Measurements from ENCODE around the gene PTPN22.
A peak's percentile ranks its signal among the peaks of the same experiment; 100 is the strongest.
"Not testable (repeated sequence)": the region's sequence is repeated elsewhere in the genome, so short reads cannot be mapped to it uniquely, and the experiment has no call there.

PTPN22 gene

GRCh38 chr1:113854234-113854633 lies 17.3 kb downstream of the PTPN22 start:
- no peak for DNase-seq (ENCODE audit: low read depth)
- TF ChIP-seq, protein P1, sequence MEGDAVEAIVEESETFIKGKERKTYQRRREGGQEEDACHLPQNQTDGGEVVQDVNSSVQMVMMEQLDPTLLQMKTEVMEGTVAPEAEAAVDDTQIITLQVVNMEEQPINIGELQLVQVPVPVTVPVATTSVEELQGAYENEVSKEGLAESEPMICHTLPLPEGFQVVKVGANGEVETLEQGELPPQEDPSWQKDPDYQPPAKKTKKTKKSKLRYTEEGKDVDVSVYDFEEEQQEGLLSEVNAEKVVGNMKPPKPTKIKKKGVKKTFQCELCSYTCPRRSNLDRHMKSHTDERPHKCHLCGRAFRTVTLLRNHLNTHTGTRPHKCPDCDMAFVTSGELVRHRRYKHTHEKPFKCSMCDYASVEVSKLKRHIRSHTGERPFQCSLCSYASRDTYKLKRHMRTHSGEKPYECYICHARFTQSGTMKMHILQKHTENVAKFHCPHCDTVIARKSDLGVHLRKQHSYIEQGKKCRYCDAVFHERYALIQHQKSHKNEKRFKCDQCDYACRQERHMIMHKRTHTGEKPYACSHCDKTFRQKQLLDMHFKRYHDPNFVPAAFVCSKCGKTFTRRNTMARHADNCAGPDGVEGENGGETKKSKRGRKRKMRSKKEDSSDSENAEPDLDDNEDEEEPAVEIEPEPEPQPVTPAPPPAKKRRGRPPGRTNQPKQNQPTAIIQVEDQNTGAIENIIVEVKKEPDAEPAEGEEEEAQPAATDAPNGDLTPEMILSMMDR (conservative IDR thresholded peaks at IDR 0.05; ENCODE audit: low read depth, low read length): no peak
- no peak overlapping the region for H3K4me3 ChIP-seq (ENCODE audit: low read depth, low read length)

DNA sequence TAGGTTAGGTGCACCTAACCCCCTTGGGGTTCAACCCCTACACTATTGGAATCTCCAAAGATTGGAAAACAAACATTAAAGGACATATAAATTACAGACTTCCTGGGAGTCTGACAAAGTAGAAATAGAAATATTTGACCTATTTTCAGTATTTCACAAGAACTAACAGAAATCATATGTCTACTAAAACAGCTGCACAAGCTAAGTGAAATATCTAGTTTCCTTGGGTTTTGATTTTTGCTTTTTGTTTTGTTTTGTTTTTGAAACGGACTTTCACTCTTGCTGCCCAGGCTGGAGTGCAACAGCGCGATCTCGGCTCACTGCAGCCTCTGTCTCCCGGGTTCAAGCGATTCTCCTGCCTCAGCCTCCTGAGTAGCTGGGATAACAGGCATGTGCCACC lies 18.8 kb downstream of the PTPN22 start:
- peak; percentile 15 for DNase-seq (ENCODE audit: low read depth)
- H3K4me3 ChIP-seq (ENCODE audit: low read depth, low read length): not testable (repeated sequence)

DNA sequence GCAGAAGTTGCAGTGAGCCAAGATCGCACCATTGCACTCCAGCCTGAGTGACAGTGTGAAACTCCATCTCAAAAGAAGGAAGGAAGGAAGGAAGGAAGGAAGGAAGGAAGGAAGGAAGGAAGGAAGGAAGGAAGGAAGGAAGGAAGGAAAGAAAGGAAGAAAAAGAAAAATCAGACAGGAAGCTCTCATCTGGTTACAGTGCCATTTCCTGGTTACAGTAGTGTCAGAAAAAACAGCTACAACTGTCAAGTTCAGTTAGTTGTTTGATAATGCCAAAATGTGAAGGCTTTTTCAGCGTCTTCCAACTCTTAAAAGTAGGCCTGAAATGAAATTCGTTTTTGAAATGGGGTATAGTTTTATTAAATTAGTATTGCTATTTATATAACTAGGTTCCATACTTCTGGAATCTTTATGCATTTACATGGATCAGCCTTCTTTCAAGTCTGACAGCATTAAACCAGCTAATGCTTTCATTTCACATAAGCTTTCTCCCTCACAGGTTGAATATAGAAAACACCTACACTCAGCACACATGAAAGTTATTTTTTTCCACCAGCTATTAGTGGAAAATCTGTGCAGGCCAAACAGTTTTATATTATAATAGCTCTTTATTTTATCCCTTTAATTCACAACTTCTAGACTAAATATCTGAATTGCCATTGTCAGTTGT lies 21.2 kb downstream of the PTPN22 start:
- no peak for DNase-seq (ENCODE audit: low read depth)
- TF ChIP-seq, protein P1 (conservative IDR thresholded peaks at IDR 0.05; ENCODE audit: low read depth, low read length): no peak
- H3K4me3 ChIP-seq (ENCODE audit: low read depth, low read length): no peak overlapping the region

- TF ChIP-seq, protein P1 (conservative IDR thresholded peaks at IDR 0.05; ENCODE audit: low read depth, low read length): no peak
- no peak overlapping the region for H3K4me3 ChIP-seq (ENCODE audit: low read depth, low read length)
- DNase-seq (ENCODE audit: low read depth): no peak
Observed at GRCh38 chr1:113849072-113849471, 22.4 kb downstream of the PTPN22 start.

GRCh38 chr1:113846391-113847035 lies 25.0 kb downstream of the PTPN22 start:
- H3K4me3 ChIP-seq (ENCODE audit: low read depth, low read length): no peak overlapping the region
- DNase-seq (ENCODE audit: low read depth): no peak
- TF ChIP-seq, protein P1 (conservative IDR thresholded peaks at IDR 0.05; ENCODE audit: low read depth, low read length): no peak

- TF ChIP-seq, protein P1 (conservative IDR thresholded peaks at IDR 0.05; ENCODE audit: low read depth, low read length): no peak
- no peak for DNase-seq (ENCODE audit: low read depth)
Observed at GRCh38 chr1:113836534-113836933, 35.0 kb downstream of the PTPN22 start.

DNA sequence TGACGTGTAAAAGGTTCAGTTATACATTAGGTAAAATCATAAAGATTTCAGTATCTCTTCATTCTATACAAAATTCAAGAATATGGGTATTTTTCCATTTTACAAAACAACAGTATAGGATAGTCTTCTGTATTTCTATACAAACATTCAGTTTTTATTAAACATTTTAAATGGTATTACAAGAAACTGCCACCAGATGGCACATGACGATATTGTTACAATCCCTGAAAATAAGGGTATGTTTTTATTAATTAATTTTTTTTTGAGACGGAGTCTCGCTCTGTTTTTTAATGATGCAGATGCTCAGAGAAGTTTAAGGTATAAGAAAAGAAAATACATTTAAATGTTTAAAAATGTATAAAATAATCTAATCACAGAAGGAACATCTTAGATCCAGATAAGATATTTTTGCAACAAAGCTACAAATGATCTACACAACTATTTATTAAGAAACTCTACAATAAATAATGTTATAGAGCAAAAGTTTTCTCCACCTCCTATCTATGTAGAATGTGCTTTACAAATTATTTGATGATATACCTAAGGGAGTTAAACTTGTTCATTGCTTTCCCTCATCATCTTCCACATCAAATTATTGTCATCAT lies 35.7 kb downstream of the PTPN22 start:
- no peak overlapping the region for H3K4me3 ChIP-seq (ENCODE audit: low read depth, low read length)
- DNase-seq (ENCODE audit: low read depth): peak; percentile 76
- TF ChIP-seq, protein P1 (conservative IDR thresholded peaks at IDR 0.05; ENCODE audit: low read depth, low read length): peak; percentile 37

More at GRCh38 chr1:113836534-113836933, 35.0 kb downstream of the PTPN22 start:
- H3K4me3 ChIP-seq (ENCODE audit: low read depth, low read length): no peak overlapping the region

Measured in choroid plexus epithelial cell (primary cell).